Astrocyte of the cerebellum (primary cell): ENCODE measurements around the gene DPT.

ENCODE experiments used
- DNase-seq: peaks from one replicate; pipeline ENCODE4 v3.0.0-alpha.2; 2011; ENCODE audit warnings: low read depth
- H3K4me3 ChIP-seq: 2 replicates; pipeline ENCODE4 v1.5.1; 2011; ENCODE audit warnings: mild to moderate bottlenecking, low read depth, low read length, moderate library complexity
- in situ Hi-C: cut with HindIII; loops from 2 replicates; pipeline ENCODE4 v1.10.0; 2017; ENCODE audit warnings: low sequenced_read_pairs
- TF ChIP-seq, protein P1 (sequence below): IDR thresholded peaks from 2 replicates; pipeline ENCODE4 v1.5.1; 2012; ENCODE audit warnings: low read length, low read depth, moderate library complexity, mild to moderate bottlenecking; ENCODE audit errors: missing control alignments

DPT gene

DNA sequence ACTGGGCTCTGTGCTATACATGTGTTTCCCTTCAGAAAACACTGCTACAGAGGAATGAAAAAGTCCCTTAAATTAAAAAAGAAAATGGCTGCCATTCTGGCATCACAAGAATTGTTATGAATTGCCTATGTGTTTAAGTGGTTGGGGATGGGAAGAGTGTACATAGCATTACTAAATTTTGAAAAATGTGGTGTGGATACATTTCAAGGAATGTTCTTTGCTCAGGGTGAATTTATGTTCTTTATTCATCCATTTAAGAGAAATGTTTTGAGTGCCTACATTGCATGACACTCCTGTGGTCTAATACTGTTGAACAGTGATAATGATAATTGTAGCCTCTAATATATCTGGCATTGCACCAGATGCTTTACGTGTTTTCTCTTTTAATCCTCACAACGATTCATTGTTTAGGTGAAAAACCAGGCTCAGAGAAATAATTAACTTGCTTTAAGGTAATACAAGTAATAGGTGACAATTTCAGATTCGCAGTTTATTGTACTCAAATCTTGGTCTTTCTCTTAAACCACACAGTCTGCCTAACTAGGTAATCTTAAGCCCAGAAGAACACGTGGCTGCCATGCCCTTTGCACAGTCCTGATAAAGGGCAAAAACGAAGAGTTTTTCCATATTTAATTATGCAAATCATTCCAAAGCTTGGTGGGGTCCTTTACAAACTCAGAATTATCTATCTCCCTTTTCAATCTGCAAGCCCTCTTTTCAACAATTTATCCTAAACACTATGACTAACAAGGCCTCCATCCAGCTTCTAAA lies 31.5 kb downstream of the DPT start:
- in situ Hi-C loops = no loop called here
- DNase-seq = no peak
- TF ChIP-seq, protein P1, sequence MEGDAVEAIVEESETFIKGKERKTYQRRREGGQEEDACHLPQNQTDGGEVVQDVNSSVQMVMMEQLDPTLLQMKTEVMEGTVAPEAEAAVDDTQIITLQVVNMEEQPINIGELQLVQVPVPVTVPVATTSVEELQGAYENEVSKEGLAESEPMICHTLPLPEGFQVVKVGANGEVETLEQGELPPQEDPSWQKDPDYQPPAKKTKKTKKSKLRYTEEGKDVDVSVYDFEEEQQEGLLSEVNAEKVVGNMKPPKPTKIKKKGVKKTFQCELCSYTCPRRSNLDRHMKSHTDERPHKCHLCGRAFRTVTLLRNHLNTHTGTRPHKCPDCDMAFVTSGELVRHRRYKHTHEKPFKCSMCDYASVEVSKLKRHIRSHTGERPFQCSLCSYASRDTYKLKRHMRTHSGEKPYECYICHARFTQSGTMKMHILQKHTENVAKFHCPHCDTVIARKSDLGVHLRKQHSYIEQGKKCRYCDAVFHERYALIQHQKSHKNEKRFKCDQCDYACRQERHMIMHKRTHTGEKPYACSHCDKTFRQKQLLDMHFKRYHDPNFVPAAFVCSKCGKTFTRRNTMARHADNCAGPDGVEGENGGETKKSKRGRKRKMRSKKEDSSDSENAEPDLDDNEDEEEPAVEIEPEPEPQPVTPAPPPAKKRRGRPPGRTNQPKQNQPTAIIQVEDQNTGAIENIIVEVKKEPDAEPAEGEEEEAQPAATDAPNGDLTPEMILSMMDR = no peak
- no peak overlapping the region for H3K4me3 ChIP-seq

DNA sequence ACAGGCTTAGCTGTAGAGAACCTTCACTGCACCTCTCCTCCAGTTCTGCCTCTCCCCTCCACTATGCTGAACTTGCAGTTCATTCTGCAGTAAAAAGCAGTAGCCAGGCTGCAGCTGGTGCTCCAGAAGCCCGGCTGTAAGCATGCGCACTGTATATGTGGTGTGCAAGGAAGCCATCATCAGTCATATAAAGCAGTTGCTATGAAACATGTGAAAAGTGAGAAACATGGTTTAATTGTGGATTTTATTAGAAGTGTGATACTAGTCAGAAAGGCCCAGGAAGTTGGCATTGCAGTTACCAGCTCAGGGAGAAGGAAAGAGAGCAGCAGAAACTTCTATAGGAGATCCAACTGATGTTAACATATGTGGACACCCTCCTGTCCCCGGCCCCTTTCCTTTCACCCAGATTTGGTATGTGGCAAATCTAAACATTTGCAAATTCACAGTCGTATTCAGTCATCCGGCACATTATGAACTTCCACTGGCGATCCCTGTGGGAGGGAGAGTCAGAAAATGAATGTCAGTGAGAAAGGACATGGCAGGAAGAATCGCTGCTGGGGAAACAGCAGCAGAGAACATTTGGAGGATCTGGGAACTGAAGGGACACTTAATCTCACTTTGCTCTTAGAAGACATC lies 32.8 kb downstream of the DPT start:
- TF ChIP-seq, protein P1 = no peak
- in situ Hi-C loops = no loop called here
- DNase-seq = no peak
- H3K4me3 ChIP-seq = no peak overlapping the region

DNA sequence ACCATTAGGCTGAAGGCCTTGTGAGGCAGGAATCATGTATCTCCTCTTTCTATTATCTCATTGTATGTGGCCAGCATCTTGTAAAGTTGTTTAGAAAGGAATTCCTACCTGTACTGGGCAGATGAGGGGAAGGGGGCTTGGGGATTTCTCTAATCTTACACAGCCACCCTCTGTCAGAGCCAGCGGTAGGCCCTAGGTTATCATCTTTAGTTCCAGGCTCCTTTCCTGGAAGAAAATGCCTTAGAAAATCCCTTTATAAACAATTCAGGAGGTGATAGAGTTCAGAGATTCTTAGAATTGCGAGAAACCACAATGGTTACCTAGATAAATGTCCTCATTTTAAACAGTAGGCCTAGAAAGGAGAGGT lies 35.2 kb downstream of the DPT start:
- in situ Hi-C loops = no loop called here
- TF ChIP-seq, protein P1 = no peak
- no peak for DNase-seq
- H3K4me3 ChIP-seq = no peak overlapping the region

DNA sequence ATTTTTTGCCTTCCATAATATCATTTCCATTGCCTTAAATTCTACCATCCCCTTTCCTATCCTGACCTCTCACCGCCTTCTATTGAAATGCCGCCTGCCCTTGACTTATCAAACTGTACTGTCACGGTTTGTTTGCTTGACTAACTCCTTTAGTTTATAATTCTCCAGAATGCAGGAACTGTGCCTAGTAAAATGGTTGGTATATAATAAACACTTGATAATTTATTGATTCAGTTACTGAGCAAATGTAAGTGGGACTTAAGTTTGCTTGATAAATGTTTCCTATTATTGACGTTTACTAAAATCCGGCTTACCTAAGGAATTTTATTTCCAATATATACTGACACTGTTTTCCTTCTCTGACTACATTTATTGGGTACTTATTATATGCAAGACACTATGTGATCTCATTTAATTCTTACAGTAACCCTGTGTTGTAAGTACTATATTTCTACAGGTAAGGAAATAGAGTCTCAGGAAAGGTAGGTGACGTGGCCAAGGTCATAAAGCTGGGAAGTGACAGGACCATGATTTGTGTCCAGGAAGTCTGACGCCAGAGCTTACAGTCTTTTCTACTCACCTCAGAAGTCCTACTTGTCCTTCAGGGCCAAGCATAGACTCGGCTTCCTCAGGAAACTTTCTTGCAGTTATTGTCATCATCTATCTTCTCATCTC lies 35.7 kb downstream of the DPT start:
- in situ Hi-C loops = no loop called here
- DNase-seq = no peak
- TF ChIP-seq, protein P1 = no peak
- no peak overlapping the region for H3K4me3 ChIP-seq

DNA sequence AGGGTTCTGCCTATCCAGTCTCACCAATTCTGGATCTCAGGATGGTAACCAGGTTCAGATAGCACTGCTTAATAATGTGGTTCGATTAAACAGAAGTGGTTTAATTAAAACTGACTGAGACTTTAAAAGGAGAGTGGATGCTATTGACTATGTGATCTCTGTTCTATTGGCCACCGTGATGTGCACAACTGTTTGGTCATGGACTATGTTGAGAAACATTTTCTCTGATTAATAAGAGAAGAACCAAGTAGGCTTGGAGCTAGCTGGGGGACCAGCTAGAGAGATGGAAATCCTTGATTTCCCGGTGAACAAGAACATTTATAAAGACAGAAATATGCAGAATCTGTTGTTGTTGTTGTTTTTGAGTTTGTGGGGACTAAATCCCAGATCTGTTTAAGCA lies 36.5 kb downstream of the DPT start:
- in situ Hi-C loops = no loop called here
- DNase-seq = no peak
- TF ChIP-seq, protein P1 = no peak
- no peak overlapping the region for H3K4me3 ChIP-seq

DNA sequence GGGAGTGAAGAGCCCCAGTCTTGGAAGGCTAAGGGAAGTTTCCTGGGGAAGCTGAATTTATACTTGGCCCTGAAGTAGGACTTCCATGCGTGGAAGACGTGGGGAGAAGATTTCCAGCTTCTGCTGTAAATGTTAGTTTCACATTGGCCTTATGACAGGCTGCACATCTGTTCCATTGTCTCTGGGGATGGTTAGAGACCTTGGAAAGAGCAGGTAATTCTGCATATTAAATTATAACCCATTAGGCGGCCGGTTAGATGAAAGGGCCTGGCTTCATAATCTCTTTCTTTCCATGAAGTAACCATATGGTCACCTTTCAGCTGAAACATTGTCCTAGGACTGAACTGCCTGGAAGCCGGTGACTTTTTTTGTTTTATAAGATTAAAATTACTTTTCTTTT lies 37.5 kb downstream of the DPT start:
- H3K4me3 ChIP-seq = no peak overlapping the region
- DNase-seq = no peak
- in situ Hi-C loops = no loop called here
- TF ChIP-seq, protein P1 = no peak
